Right ventricle myocardium superior (tissue), 1 donor: ENCODE measurements around the gene NEMP1. TPM values are rescaled to one million over a fixed set of nuclear protein-coding genes. Genes with fewer than 3 reads are reported as not detected.
"Not testable (repeated sequence)": the region's sequence is repeated elsewhere in the genome, so short reads cannot be mapped to it uniquely, and the experiment has no call there.

Experiments used
- ATAC-seq: fragments of 200-7000 bp; cut with Tn5 transposase; one replicate; pipeline ENCODE4 v1.9.1; 2020; ENCODE audit warnings: mild to moderate bottlenecking; ENCODE audit not compliant: poor library complexity
- DNase-seq: peaks from one replicate; pipeline ENCODE4 v3.0.0-alpha.2; 2020
- intact Hi-C: fragments of 100-400 bp; cut with DNase I; formaldehyde crosslinking; loops from one replicate; pipeline ENCODE4 v1.11.2; 2022
- total RNA-seq: library from RNA; stranded (reverse); fragmentation: NEBNext Ultra II Directional; extraction: Animal tissue kit (Norgen Biotek cat#: 25700); gene quantifications from one replicate; pipeline ENCODE4 v1.2.1, GENCODE V29; 2021
- donor health status: DM: no; HTN: yes; CAD: no; lungs with severe emphysema.

NEMP1 gene
- total RNA-seq, 1 donor from 2014 or later, result 3.0 TPM

- no peak for DNase-seq
- intact Hi-C loops, result no loop called here
- peak; percentile 26 for ATAC-seq
Measured at GRCh38 chr12:57046086-57046791, 32.4 kb downstream of the NEMP1 start.

GRCh38 chr12:57044889-57045288, 33.7 kb downstream of the NEMP1 start:
- no peak for DNase-seq
- intact Hi-C loops, result no loop called here
- no peak for ATAC-seq

- intact Hi-C loops, result no loop called here
- DNase-seq (no peak), ATAC-seq (no peak)
Measured at GRCh38 chr12:57044468-57044867, 34.1 kb downstream of the NEMP1 start.

- DNase-seq (no peak), ATAC-seq (no peak)
Measured at GRCh38 chr12:57042695-57043094, 35.9 kb downstream of the NEMP1 start.

GRCh38 chr12:57040750-57041149, 37.8 kb downstream of the NEMP1 start:
- ATAC-seq, result no peak
- intact Hi-C loops, result no loop called here
- no peak for DNase-seq

More at GRCh38 chr12:57042695-57043094, 35.9 kb downstream of the NEMP1 start:
- intact Hi-C loops, result no loop called here

GRCh38 chr12:57040211-57040610, 38.4 kb downstream of the NEMP1 start:
- DNase-seq (no peak), ATAC-seq (no peak)
- intact Hi-C loops, result no loop called here

- no peak for ATAC-seq
- intact Hi-C loops, result no loop called here
- DNase-seq, result no peak
Measured at GRCh38 chr12:57039016-57039798, 39.4 kb downstream of the NEMP1 start.

GRCh38 chr12:57037264-57037663, 41.3 kb downstream of the NEMP1 start:
- intact Hi-C loops, result no loop called here
- DNase-seq, result no peak
- no peak for ATAC-seq

GRCh38 chr12:57033431-57033830, 45.2 kb downstream of the NEMP1 start:
- intact Hi-C loops, result no loop called here
- no peak for DNase-seq
- no peak for ATAC-seq

- DNase-seq (no peak), ATAC-seq (no peak)
- intact Hi-C loops, result no loop called here
Measured at GRCh38 chr12:57031789-57032188, 46.8 kb downstream of the NEMP1 start.

GRCh38 chr12:57031138-57031725, 47.4 kb downstream of the NEMP1 start:
- ATAC-seq (no peak), DNase-seq (no peak)
- intact Hi-C loops, result no loop called here

- intact Hi-C loops, result no loop called here
- ATAC-seq, result no peak
Measured at GRCh38 chr12:57029457-57029856, 49.1 kb downstream of the NEMP1 start.

GRCh38 chr12:57027805-57028153, 50.8 kb downstream of the NEMP1 start:
- ATAC-seq, result no peak
- intact Hi-C loops, result no loop called here
- no peak for DNase-seq

More at GRCh38 chr12:57029457-57029856, 49.1 kb downstream of the NEMP1 start:
- no peak for DNase-seq

GRCh38 chr12:57027011-57027804, 51.4 kb downstream of the NEMP1 start:
- ATAC-seq (no peak), DNase-seq (no peak)
- intact Hi-C loops, result no loop called here

- DNase-seq (no peak), ATAC-seq (no peak)
- intact Hi-C loops, result no loop called here
Measured at GRCh38 chr12:57025196-57025595, 53.4 kb downstream of the NEMP1 start.

GRCh38 chr12:57022324-57022723, 56.3 kb downstream of the NEMP1 start:
- ATAC-seq, intact Hi-C loops, DNase-seq: not testable (repeated sequence)

- intact Hi-C loops, result no loop called here
Measured at GRCh38 chr12:57019983-57020719, 58.4 kb downstream of the NEMP1 start.

GRCh38 chr12:57018906-57019305, 59.7 kb downstream of the NEMP1 start:
- DNase-seq, result no peak
- no peak for ATAC-seq
- intact Hi-C loops, result no loop called here

More at GRCh38 chr12:57019983-57020719, 58.4 kb downstream of the NEMP1 start:
- ATAC-seq (no peak), DNase-seq (no peak)
